GM12874 (cell line): ENCODE results near the gene TTYH2.

Experiments
- TF ChIP-seq, protein P1 (sequence below): IDR thresholded peaks from 2 replicates; pipeline ENCODE4 v1.5.1; 2011; ENCODE audit warnings: low read depth, mild to moderate bottlenecking, control low read depth, low read length, moderate library complexity; ENCODE audit not compliant: insufficient read depth

The TTYH2 gene

GRCh38 chr17:74277935-74278334 is 64.6 kb downstream of the TTYH2 start:
- TF ChIP-seq, protein P1, sequence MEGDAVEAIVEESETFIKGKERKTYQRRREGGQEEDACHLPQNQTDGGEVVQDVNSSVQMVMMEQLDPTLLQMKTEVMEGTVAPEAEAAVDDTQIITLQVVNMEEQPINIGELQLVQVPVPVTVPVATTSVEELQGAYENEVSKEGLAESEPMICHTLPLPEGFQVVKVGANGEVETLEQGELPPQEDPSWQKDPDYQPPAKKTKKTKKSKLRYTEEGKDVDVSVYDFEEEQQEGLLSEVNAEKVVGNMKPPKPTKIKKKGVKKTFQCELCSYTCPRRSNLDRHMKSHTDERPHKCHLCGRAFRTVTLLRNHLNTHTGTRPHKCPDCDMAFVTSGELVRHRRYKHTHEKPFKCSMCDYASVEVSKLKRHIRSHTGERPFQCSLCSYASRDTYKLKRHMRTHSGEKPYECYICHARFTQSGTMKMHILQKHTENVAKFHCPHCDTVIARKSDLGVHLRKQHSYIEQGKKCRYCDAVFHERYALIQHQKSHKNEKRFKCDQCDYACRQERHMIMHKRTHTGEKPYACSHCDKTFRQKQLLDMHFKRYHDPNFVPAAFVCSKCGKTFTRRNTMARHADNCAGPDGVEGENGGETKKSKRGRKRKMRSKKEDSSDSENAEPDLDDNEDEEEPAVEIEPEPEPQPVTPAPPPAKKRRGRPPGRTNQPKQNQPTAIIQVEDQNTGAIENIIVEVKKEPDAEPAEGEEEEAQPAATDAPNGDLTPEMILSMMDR = no peak

DNA sequence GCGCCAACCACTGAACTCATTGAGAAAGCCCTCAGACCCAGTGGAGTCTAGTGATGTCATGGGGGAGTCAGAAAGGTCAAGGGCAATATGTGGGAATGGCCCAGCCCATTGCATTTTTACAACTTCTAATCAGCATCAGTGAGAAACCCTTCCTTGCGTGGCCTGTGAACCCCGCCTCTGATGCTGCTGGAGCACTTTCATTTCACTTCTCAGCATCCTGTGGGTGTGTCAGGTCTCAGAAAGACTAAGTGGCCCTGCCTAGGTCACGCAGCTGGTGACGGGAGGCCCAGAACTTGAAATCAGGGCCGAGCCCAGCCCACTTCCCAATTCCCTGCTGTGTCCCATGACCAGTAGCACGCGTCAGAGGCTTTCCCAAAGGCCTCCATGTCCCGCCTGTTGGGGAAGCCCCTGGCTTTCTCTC is 66.7 kb downstream of the TTYH2 start:
- TF ChIP-seq, protein P1 = no peak

DNA sequence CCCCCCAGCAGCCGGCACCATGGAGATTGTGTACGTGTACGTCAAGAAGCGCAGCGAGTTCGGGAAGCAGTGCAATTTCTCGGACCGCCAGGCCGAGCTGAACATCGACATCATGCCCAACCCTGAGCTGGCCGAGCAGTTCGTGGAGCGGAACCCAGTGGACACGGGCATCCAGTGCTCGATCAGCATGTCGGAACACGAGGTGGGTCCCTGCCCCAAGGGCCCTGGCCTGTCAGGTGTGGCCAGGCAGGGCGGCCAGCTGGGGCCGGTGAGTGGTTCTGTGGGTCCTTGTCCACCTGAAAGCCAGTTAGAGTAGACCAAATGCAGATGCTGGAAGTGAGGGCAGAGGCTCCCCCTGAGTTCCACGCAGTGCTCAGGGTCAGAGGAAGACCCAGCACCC is 68.4 kb downstream of the TTYH2 start:
- TF ChIP-seq, protein P1 = no peak

GRCh38 chr17:74282587-74283370 is 69.4 kb downstream of the TTYH2 start:
- TF ChIP-seq, protein P1 = no peak

- TF ChIP-seq, protein P1 = no peak
These were observed 70.0 kb downstream of the TTYH2 start for GRCh38 chr17:74283371-74283673.

- TF ChIP-seq, protein P1 = no peak
These were observed 73.7 kb downstream of the TTYH2 start for GRCh38 chr17:74287031-74287602.

DNA sequence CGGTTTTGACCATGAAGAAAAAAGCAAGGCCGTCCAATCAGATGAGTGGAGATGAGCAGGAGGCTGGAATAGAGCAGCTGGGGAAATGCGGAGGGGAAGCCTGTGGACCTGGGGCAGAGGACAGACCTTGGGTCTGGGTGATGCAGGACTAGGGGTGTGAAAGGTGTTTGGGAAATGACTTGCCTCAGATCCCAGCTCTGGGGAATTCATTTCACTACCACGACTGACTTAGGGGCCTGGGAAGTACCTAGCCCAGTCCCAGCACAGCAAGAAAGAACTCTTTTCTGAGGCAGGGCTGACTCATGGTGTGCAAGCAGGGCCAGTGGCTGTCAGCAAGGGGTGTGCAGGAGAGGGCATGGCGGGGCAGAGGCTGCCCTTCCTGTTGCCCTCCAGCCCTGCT is 75.4 kb downstream of the TTYH2 start:
- TF ChIP-seq, protein P1 = no peak
